ENCODE results near the gene NOTO.

NOTO gene

GRCh38 chr2:73239776-73240175 is 37.4 kb downstream of the NOTO start:
- Histone ChIP-seq H3K27ac (ENCODE audit: low read length) (no peak overlapping the region), H3K9me3 (ENCODE audit: control insufficient read depth, low read depth, low read length) (no peaks in the 10 kb centered on the region), H3K4me3 (ENCODE audit: low read length) (no peak overlapping the region), H3K27me3 (ENCODE audit: control insufficient read depth, insufficient read depth, low read length) (no peaks in the 10 kb centered on the region), H3K4me1 (ENCODE audit: control insufficient read depth, low read depth, low read length) (peaks cover 15% of the 10 kb centered on the region), H3K36me3 (ENCODE audit: control insufficient read depth, low read depth, low read length) (peaks cover 57% of the 10 kb centered on the region), H3K9ac (ENCODE audit: low read length) (no peak overlapping the region)

GRCh38 chr2:73243884-73244570 is 41.7 kb downstream of the NOTO start:
- no peak overlapping the region for H3K9ac ChIP-seq (ENCODE audit: low read length)
- no peaks in the 10 kb centered on the region for H3K9me3 ChIP-seq (ENCODE audit: control insufficient read depth, low read depth, low read length)
- H3K4me3 ChIP-seq (ENCODE audit: low read length), result no peak overlapping the region
- H3K36me3 ChIP-seq (ENCODE audit: control insufficient read depth, low read depth, low read length), result peaks cover 89% of the 10 kb centered on the region
- no peaks in the 10 kb centered on the region for H3K27me3 ChIP-seq (ENCODE audit: control insufficient read depth, insufficient read depth, low read length)
- no peak overlapping the region for H3K27ac ChIP-seq (ENCODE audit: low read length)
- no peaks in the 10 kb centered on the region for H3K4me1 ChIP-seq (ENCODE audit: control insufficient read depth, low read depth, low read length)

GRCh38 chr2:73244580-73244979 is 42.2 kb downstream of the NOTO start:
- Histone ChIP-seq H3K9ac (ENCODE audit: low read length) (no peak overlapping the region), H3K27ac (ENCODE audit: low read length) (no peak overlapping the region), H3K36me3 (ENCODE audit: control insufficient read depth, low read depth, low read length) (peaks cover 90% of the 10 kb centered on the region)

GRCh38 chr2:73246850-73247249 is 44.5 kb downstream of the NOTO start:
- no peak overlapping the region for H3K27ac ChIP-seq (ENCODE audit: low read length)
- no peaks in the 10 kb centered on the region for H3K9me3 ChIP-seq (ENCODE audit: control insufficient read depth, low read depth, low read length)
- H3K27me3 ChIP-seq (ENCODE audit: control insufficient read depth, insufficient read depth, low read length), result no peaks in the 10 kb centered on the region
- H3K9ac ChIP-seq (ENCODE audit: low read length), result no peak overlapping the region
- no peak overlapping the region for H3K4me3 ChIP-seq (ENCODE audit: low read length)
- H3K4me1 ChIP-seq (ENCODE audit: control insufficient read depth, low read depth, low read length), result no peaks in the 10 kb centered on the region
- H3K36me3 ChIP-seq (ENCODE audit: control insufficient read depth, low read depth, low read length), result peaks cover 92% of the 10 kb centered on the region

More at GRCh38 chr2:73244580-73244979, 42.2 kb downstream of the NOTO start:
- H3K27me3 ChIP-seq (ENCODE audit: control insufficient read depth, insufficient read depth, low read length), result no peaks in the 10 kb centered on the region
- no peaks in the 10 kb centered on the region for H3K4me1 ChIP-seq (ENCODE audit: control insufficient read depth, low read depth, low read length)
- no peaks in the 10 kb centered on the region for H3K9me3 ChIP-seq (ENCODE audit: control insufficient read depth, low read depth, low read length)
- no peak overlapping the region for H3K4me3 ChIP-seq (ENCODE audit: low read length)

GRCh38 chr2:73249636-73250035 is 47.3 kb downstream of the NOTO start:
- Histone ChIP-seq H3K4me1 (ENCODE audit: control insufficient read depth, low read depth, low read length) (no peaks in the 10 kb centered on the region), H3K36me3 (ENCODE audit: control insufficient read depth, low read depth, low read length) (peaks cover 87% of the 10 kb centered on the region), H3K9ac (ENCODE audit: low read length) (no peak overlapping the region)

GRCh38 chr2:73250872-73251846 is 48.8 kb downstream of the NOTO start:
- H3K4me3 ChIP-seq (ENCODE audit: low read length), result no peak overlapping the region
- H3K27me3 ChIP-seq (ENCODE audit: control insufficient read depth, insufficient read depth, low read length), result no peaks in the 10 kb centered on the region

More at GRCh38 chr2:73249636-73250035, 47.3 kb downstream of the NOTO start:
- no peaks in the 10 kb centered on the region for H3K27me3 ChIP-seq (ENCODE audit: control insufficient read depth, insufficient read depth, low read length)
- no peaks in the 10 kb centered on the region for H3K9me3 ChIP-seq (ENCODE audit: control insufficient read depth, low read depth, low read length)
- no peak overlapping the region for H3K4me3 ChIP-seq (ENCODE audit: low read length)
- no peak overlapping the region for H3K27ac ChIP-seq (ENCODE audit: low read length)

GRCh38 chr2:73252238-73253027 is 50.1 kb downstream of the NOTO start:
- no peak overlapping the region for H3K9ac ChIP-seq (ENCODE audit: low read length)
- no peaks in the 10 kb centered on the region for H3K4me1 ChIP-seq (ENCODE audit: control insufficient read depth, low read depth, low read length)
- H3K9me3 ChIP-seq (ENCODE audit: control insufficient read depth, low read depth, low read length), result no peaks in the 10 kb centered on the region
- no peak overlapping the region for H3K4me3 ChIP-seq (ENCODE audit: low read length)
- peaks cover 59% of the 10 kb centered on the region for H3K36me3 ChIP-seq (ENCODE audit: control insufficient read depth, low read depth, low read length)
- no peak overlapping the region for H3K27ac ChIP-seq (ENCODE audit: low read length)
- H3K27me3 ChIP-seq (ENCODE audit: control insufficient read depth, insufficient read depth, low read length), result no peaks in the 10 kb centered on the region

More at GRCh38 chr2:73250872-73251846, 48.8 kb downstream of the NOTO start:
- H3K4me1 ChIP-seq (ENCODE audit: control insufficient read depth, low read depth, low read length), result no peaks in the 10 kb centered on the region
- no peak overlapping the region for H3K27ac ChIP-seq (ENCODE audit: low read length)
- peaks cover 72% of the 10 kb centered on the region for H3K36me3 ChIP-seq (ENCODE audit: control insufficient read depth, low read depth, low read length)
- no peaks in the 10 kb centered on the region for H3K9me3 ChIP-seq (ENCODE audit: control insufficient read depth, low read depth, low read length)
- no peak overlapping the region for H3K9ac ChIP-seq (ENCODE audit: low read length)

- no peak overlapping the region for H3K27ac ChIP-seq (ENCODE audit: low read length)
- no peaks in the 10 kb centered on the region for H3K27me3 ChIP-seq (ENCODE audit: control insufficient read depth, insufficient read depth, low read length)
- no peak overlapping the region for H3K9ac ChIP-seq (ENCODE audit: low read length)
- H3K4me1 ChIP-seq (ENCODE audit: control insufficient read depth, low read depth, low read length), result no peaks in the 10 kb centered on the region
- peaks cover 51% of the 10 kb centered on the region for H3K36me3 ChIP-seq (ENCODE audit: control insufficient read depth, low read depth, low read length)
- no peak overlapping the region for H3K4me3 ChIP-seq (ENCODE audit: low read length)
- H3K9me3 ChIP-seq (ENCODE audit: control insufficient read depth, low read depth, low read length), result no peaks in the 10 kb centered on the region
Measured at GRCh38 chr2:73253400-73253799, 51.0 kb downstream of the NOTO start.

GRCh38 chr2:73253901-73254300 is 51.5 kb downstream of the NOTO start:
- H3K36me3 ChIP-seq (ENCODE audit: control insufficient read depth, low read depth, low read length), result peaks cover 46% of the 10 kb centered on the region
- no peaks in the 10 kb centered on the region for H3K4me1 ChIP-seq (ENCODE audit: control insufficient read depth, low read depth, low read length)
- no peaks in the 10 kb centered on the region for H3K27me3 ChIP-seq (ENCODE audit: control insufficient read depth, insufficient read depth, low read length)
- no peak overlapping the region for H3K4me3 ChIP-seq (ENCODE audit: low read length)
- H3K9ac ChIP-seq (ENCODE audit: low read length), result no peak overlapping the region
- no peak overlapping the region for H3K27ac ChIP-seq (ENCODE audit: low read length)
- no peaks in the 10 kb centered on the region for H3K9me3 ChIP-seq (ENCODE audit: control insufficient read depth, low read depth, low read length)

GRCh38 chr2:73254343-73255006 is 52.1 kb downstream of the NOTO start:
- Histone ChIP-seq H3K27ac (ENCODE audit: low read length) (no peak overlapping the region), H3K36me3 (ENCODE audit: control insufficient read depth, low read depth, low read length) (peaks cover 40% of the 10 kb centered on the region), H3K9me3 (ENCODE audit: control insufficient read depth, low read depth, low read length) (no peaks in the 10 kb centered on the region), H3K4me3 (ENCODE audit: low read length) (no peak overlapping the region), H3K4me1 (ENCODE audit: control insufficient read depth, low read depth, low read length) (no peaks in the 10 kb centered on the region), H3K27me3 (ENCODE audit: control insufficient read depth, insufficient read depth, low read length) (no peaks in the 10 kb centered on the region), H3K9ac (ENCODE audit: low read length) (no peak overlapping the region)

Measured in iPS-18a (cell line).